ENCODE results near the gene ARL10.
"Not testable (repeated sequence)": the region's sequence is repeated elsewhere in the genome, so short reads cannot be mapped to it uniquely, and the experiment has no call there.

Gene ARL10

GRCh38 chr5:176389135-176390123, 24.1 kb downstream of the ARL10 start:
- peak in 1 of 2 donors; percentile 32 for DNase-seq

DNA sequence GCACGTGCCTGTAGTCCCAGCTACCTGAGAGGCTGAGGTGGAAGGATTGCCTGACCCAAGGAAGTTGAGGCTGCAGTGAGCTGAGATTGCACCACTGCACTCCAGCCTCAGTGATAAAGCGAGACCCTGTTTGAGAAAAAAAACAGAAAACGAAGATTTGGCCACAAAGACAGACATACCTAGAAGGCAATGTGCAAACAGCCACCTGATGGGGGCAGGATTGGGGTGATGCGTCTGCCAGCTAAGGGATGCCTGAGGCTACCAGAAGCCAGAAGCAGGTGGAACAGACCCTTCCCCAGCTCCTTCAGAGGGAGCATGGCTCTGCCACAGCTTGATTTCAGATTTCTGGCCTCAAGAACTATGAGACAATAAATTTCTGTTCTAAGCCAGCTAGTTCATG, 26.2 kb downstream of the ARL10 start:
- no peak for DNase-seq

DNA sequence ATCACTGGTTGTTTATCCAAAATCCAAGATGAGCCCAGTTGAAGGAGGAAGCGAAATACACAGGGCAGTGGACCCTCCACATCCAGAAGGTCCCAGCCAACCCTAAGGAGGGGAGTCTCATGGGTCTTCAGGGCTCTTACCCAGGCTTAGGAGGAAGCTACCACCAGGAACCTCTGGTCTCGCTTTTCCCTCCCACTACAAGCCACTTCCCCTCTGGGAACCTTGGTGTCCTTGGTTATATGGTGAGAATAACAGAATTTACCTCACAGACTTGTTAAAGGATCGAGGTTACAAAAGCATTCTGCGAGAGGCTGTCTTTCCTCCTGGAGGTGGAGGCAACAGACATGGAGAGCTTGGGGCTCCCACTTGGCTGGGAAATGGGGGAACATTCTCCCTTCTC, 26.7 kb downstream of the ARL10 start:
- DNase-seq, result peak; percentile 60 to 75

DNA sequence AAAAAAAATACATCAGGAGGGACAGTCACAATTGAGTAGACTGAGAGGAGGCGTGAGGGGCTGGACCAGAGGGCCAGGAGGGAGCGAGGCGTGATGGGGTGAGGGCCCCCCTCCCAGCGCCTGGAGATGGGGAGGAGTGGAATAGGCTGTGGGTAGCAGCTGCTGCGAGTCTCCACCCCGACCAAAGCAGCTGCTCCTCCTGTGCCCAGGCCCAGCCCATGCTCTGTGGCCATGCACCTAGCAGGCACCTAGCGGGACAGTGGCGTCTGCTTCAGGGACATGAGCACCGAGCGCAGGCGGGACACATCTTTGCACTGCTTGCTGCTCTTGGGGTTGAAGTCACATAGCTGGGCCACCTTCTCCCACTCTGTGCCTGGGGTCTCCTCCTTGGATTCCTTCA, 27.2 kb downstream of the ARL10 start:
- no peak for DNase-seq

GRCh38 chr5:176394096-176394495, 28.8 kb downstream of the ARL10 start:
- DNase-seq, result no peak

- DNase-seq, result no peak
These were observed 29.8 kb downstream of the ARL10 start for GRCh38 chr5:176394881-176395675.

GRCh38 chr5:176396330-176396729, 31.0 kb downstream of the ARL10 start:
- DNase-seq, result no peak

- DNase-seq, result no peak
These were observed 32.6 kb downstream of the ARL10 start for GRCh38 chr5:176397736-176398420.

GRCh38 chr5:176400382-176401156, 35.3 kb downstream of the ARL10 start:
- no peak for DNase-seq

DNA sequence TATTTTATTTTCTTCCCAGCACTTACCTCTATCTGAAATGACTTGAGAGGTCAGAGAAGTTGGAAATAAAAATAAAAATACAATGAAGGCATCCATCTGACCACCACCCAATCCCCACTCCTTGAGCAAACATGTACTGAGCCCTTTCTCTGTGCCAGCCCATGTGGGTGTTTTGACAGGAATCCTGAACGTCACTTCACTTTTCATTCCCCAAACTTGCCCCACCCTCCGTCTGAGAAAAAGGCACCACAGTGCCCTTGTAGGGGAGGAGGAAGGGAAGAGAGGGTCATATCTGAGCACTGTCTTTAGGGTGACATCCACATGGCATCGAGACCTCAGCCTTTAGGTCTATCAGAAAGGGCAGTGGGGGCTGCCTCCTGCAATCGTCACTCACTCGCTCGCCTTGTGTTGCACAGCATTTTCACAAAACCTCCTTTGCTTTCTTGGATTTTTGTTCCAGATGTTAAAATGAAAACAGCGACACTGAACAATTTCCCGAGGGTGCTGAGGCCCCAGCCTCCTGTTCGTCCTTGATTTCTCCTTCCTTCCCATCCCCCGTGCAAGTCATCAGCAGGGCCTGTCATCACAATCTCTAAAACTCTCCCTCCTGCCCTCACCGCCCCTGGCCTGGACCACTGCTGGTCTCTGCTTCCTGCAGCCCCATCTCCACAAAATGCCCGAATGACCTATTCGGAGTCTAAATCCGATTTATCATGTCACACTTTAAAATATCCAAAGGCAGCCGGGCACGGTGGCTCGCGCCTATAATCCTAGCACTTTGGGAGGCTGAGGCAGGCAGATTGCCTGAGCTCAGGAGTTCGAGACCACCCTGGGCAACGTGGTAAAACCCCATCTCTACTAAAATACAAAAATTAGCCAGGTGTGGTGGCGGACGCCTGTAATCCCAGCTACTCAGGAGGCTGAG, 36.3 kb downstream of the ARL10 start:
- no peak for DNase-seq

DNA sequence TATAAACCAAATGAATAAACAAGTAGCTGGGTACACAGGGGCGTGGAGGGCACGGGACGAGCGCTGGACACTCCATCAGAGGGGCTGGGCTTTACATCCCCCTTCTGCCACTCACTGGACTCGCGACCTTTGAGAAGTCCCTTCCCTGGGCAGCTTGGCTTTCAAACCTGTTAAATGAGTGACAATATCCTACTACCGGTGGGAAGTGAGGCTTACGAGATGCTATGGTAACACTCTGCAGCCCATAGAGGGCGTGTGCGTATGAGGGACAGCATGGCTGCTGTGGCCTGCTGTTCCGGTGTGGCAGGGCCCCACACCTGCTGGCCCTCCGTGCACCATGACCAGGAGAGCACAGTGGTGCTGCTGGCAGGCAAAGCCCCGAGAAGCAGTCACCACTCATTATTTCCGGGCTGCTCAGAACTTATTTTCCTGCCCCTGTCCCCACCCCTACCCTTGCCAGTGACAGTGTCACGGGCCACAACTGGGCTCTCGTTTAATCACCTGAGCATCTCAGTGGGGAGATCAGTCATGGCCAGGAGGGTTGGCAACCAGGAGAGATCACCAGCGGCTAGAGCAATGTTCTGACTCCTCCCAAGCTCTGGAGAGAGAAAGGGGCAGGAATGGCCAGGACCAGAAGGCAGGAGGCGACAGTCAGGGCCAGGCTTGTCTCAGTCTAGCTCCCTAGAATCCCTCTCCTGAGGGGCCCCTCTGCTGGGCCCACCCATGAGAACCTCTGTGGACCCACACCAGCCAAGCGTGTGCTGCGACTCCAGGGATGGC, 40.6 kb downstream of the ARL10 start:
- DNase-seq, result no peak

- no peak for DNase-seq
These were observed 41.3 kb downstream of the ARL10 start for GRCh38 chr5:176406436-176407052.

- no peak for DNase-seq
These were observed 42.4 kb downstream of the ARL10 start for GRCh38 chr5:176407456-176408251.

GRCh38 chr5:176408252-176408573, 42.9 kb downstream of the ARL10 start:
- not testable (repeated sequence) for DNase-seq

GRCh38 chr5:176408590-176408989, 43.3 kb downstream of the ARL10 start:
- DNase-seq, result no peak

DNA sequence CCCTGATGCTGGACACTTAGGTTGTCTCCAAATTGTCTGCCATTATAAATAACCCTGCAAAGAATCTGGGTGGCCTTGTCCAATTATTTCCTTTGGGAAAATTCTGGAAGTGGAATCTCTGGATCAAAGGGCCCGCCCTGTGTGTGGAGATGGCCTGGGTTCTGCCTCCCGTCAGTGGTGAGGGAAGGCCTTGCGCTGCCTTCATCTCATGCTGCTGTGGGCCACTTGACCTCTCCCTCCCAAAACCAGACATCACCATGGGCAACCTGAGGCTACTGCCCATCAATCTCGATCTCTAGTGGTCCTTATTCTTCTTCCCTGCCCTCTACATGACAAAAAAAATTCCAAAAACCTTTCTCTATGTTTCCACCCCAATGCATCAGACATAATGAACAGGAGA, 44.5 kb downstream of the ARL10 start:
- DNase-seq, result no peak

- DNase-seq, result no peak
These were observed 45.3 kb downstream of the ARL10 start for GRCh38 chr5:176410486-176411180.

DNA sequence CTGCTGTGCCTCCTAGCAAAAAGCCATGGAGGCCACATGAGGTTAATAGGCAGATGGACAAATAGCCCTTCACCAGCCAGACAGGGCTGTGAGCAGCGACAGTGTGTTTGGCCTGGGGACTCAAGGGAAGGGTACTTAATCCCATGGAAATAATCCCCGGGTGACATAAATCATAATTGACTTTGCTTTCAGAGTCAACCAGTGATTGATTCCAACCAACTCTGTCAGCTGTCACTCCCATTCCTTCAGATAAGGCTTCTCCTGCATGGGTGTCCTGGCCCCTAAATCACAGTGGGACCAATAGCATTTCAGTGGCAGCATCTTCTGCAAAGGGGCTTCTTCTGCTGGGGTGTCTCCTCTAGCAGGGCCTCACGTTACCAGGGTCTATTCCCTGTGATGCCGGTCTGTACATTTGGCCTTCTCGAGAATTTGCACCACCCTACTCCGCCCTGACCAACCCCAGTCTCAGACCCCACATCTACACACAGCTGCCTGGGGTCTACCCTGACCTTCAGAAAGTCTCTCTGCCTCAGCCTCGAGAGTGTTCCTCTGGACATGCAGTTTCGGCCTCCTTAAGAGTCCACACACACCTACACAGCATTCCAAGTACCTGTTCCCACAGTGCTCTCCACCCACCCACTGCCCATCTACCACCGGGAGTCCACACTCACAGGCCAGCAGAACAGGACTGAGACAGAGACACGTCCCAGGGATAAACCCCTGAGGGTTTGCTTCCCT, 47.4 kb downstream of the ARL10 start:
- DNase-seq, result no peak
